ENCODE data around the gene SCLY.

The SCLY gene

GRCh38 chr2:238019962-238020361, 40.8 kb upstream of the SCLY start:
- ATAC-seq: no peak; the same call in 2 of the 3 replicates
- TF ChIP-seq OSR1 (CRISPR knock-in tag; IDR thresholded peaks at IDR 0.05): no peak
- TF ChIP-seq ZFP3 (CRISPR knock-in tag; IDR thresholded peaks at IDR 0.05): no peak
- TF ChIP-seq SNAI2 (CRISPR knock-in tag; IDR thresholded peaks at IDR 0.05): no peak
- no peak for TF ChIP-seq ISL1 (CRISPR knock-in tag; IDR thresholded peaks at IDR 0.05)
- TF ChIP-seq ESRRG (CRISPR knock-in tag; IDR thresholded peaks at IDR 0.05): no peak
- TF ChIP-seq ZFP30 (CRISPR knock-in tag; IDR thresholded peaks at IDR 0.05): no peak
- no peak for TF ChIP-seq ZNF70 (CRISPR knock-in tag; IDR thresholded peaks at IDR 0.05)
- TF ChIP-seq GLIS3 (CRISPR knock-in tag; IDR thresholded peaks at IDR 0.05): no peak
- no peak for TF ChIP-seq CREB5 (CRISPR knock-in tag; IDR thresholded peaks at IDR 0.05; ENCODE audit: low read depth)
- TF ChIP-seq ZNF8 (CRISPR knock-in tag; IDR thresholded peaks at IDR 0.05): no peak
- no peak for TF ChIP-seq ZNF565 (CRISPR knock-in tag; conservative IDR thresholded peaks at IDR 0.05; ENCODE audit: low read depth)
- TF ChIP-seq PATZ1 (CRISPR knock-in tag; IDR thresholded peaks at IDR 0.05; ENCODE audit: borderline replicate concordance): no peak

DNA sequence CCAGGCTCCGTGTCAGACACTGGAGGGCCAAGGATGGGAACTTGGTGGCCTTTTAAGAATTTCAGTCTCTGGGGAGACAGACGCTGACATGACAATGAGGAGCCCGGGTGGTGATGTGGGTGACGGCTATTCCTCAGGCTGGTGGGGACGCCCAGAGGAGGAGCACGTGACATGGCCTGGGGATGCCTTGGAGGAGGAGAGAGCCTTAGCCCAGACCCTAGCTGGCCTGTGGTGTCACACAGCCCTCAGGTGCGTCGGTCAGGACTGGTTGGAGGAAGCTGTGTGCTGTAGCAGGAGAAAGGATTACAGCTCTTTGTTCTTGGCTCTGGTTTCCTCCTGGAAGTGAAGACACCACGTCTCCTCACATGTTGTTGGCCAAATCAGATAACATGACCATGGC, 40.0 kb upstream of the SCLY start:
- TF ChIP-seq, protein P1, sequence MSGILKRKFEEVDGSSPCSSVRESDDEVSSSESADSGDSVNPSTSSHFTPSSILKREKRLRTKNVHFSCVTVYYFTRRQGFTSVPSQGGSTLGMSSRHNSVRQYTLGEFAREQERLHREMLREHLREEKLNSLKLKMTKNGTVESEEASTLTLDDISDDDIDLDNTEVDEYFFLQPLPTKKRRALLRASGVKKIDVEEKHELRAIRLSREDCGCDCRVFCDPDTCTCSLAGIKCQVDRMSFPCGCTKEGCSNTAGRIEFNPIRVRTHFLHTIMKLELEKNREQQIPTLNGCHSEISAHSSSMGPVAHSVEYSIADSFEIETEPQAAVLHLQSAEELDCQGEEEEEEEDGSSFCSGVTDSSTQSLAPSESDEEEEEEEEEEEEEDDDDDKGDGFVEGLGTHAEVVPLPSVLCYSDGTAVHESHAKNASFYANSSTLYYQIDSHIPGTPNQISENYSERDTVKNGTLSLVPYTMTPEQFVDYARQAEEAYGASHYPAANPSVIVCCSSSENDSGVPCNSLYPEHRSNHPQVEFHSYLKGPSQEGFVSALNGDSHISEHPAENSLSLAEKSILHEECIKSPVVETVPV (CRISPR knock-in tag; IDR thresholded peaks at IDR 0.05): no peak
- TF ChIP-seq RARB (CRISPR knock-in tag; IDR thresholded peaks at IDR 0.05): no peak
- no peak for TF ChIP-seq POU6F1 (CRISPR knock-in tag; IDR thresholded peaks at IDR 0.05; ENCODE audit: borderline replicate concordance, low read depth)
- no peak for TF ChIP-seq TCF4 (CRISPR knock-in tag; IDR thresholded peaks at IDR 0.05; ENCODE audit: borderline replicate concordance)
- TF ChIP-seq GLIS3 (CRISPR knock-in tag; IDR thresholded peaks at IDR 0.05): no peak
- no peak for ATAC-seq

GRCh38 chr2:238021327-238021726, 39.5 kb upstream of the SCLY start:
- no peak; the same call in 1 of the 3 replicates for ATAC-seq
- TF ChIP-seq ZC3H10 (CRISPR knock-in tag; IDR thresholded peaks at IDR 0.05): no peak
- no peak for TF ChIP-seq POU6F1 (CRISPR knock-in tag; IDR thresholded peaks at IDR 0.05; ENCODE audit: borderline replicate concordance, low read depth)
- no peak for TF ChIP-seq ZFP3 (CRISPR knock-in tag; IDR thresholded peaks at IDR 0.05)
- TF ChIP-seq ISL1 (CRISPR knock-in tag; IDR thresholded peaks at IDR 0.05): no peak
- no peak for TF ChIP-seq TCF4 (CRISPR knock-in tag; IDR thresholded peaks at IDR 0.05; ENCODE audit: borderline replicate concordance)
- TF ChIP-seq CREB5 (CRISPR knock-in tag; IDR thresholded peaks at IDR 0.05; ENCODE audit: low read depth): no peak
- TF ChIP-seq BACH2 (CRISPR knock-in tag; IDR thresholded peaks at IDR 0.05; ENCODE audit: borderline replicate concordance): no peak
- TF ChIP-seq RARB (CRISPR knock-in tag; IDR thresholded peaks at IDR 0.05): no peak
- TF ChIP-seq ZNF70 (CRISPR knock-in tag; IDR thresholded peaks at IDR 0.05): no peak

DNA sequence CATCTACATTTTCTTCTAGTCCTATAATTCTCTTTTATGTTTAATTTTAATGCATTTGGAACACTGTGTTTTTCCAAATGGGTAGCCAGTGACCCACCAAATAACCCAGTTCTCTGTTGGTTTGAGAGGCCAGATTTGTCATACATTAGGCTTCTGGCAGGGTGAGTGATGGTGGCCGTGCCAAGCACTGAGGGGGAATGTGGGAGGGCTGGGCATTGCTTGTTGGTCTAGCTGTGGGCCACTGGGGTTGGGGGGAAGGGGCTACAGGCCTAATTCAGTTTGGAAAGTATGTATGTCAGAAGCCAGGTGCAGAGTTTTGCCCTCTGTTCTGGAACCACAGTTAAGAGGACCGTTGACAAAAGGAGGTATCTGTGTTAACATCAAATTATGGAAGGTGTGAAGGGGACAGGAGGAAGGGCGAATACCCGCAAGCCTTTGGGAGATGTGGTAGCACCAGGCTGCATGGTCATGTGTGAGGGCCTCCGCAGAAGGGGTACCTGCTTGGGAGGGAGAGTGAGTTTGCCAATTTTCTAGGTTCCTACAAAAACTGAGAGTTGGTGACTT, 38.1 kb upstream of the SCLY start:
- ATAC-seq: no peak
- TF ChIP-seq TOX (CRISPR knock-in tag; IDR thresholded peaks at IDR 0.05; ENCODE audit: borderline replicate concordance) (no peak), CREB5 (CRISPR knock-in tag; IDR thresholded peaks at IDR 0.05; ENCODE audit: low read depth) (no peak), ZC3H10 (CRISPR knock-in tag; IDR thresholded peaks at IDR 0.05) (no peak), ARNTL (CRISPR knock-in tag; IDR thresholded peaks at IDR 0.05; ENCODE audit: borderline replicate concordance, low read depth) (no peak), ESRRG (CRISPR knock-in tag; IDR thresholded peaks at IDR 0.05) (no peak), ISL1 (CRISPR knock-in tag; IDR thresholded peaks at IDR 0.05) (no peak), PPARA (CRISPR knock-in tag; IDR thresholded peaks at IDR 0.05; ENCODE audit: borderline replicate concordance) (no peak), TCF4 (CRISPR knock-in tag; IDR thresholded peaks at IDR 0.05; ENCODE audit: borderline replicate concordance) (no peak), OSR1 (CRISPR knock-in tag; IDR thresholded peaks at IDR 0.05) (no peak)
- TF ChIP-seq, protein P1 (CRISPR knock-in tag; IDR thresholded peaks at IDR 0.05): no peak

Data from SK-N-SH treated with all-trans-retinoic acid at 6 μM for 48 hours (cell line).